ENCODE measurements around the gene OLFML2B. TPM values are rescaled to one million over a fixed set of nuclear protein-coding genes. Genes with fewer than 3 reads are reported as not detected.

OLFML2B gene
- 86.6 TPM for polyA plus RNA-seq (2012; ENCODE audit: insufficient read length, low read depth)

DNA sequence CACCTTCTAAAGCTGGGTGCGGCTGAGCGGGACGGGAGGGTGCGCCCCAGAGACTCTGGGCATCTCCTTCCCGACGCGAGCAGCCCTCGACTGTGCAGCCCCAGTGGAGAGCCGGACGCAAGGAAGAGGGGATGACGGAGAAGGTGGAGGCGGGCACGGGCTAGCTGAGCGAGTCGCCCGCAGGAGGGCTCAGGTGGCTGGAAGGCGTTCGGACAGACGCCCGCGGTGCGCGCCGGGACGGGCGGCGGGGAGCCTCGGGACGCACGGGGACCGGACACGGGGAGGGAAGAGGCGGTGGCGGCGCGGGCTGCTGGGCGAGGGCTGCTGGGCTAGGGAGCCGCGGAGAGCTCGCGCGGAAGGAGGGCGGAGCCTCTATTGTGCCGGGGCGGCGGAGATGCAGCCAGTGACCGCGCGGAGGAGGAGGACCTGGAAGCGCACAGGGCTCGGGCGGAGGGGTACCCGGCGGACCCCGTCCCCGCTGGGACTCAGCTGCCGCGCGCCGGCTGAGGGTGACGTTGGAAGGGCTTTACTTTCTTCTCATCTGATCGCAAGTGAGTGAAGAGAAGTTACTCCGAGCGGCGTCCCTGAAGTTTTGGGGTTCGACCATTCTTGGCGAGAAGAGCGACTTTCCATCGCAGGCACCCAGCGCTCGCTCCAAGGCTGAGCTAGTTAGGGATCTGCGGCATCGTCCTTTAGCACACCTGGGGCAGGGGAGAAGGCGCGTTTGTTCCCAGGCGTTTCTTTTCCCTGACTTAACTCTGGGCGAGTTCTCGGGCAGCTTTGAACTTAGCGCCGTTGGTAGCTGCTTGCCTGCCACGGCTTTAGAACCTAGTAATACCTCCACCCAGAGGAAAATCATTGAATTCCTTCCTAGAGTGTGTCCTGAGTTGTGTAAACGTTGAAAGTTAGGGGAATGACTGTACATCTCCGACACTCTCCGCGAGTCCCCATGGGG lies at the start of gene OLFML2B:
TSS of gene OLFML2B (minus strand) at position 323 of the 955 bp plus-strand sequence. CDS start 439 bp downstream, outside the sequence.
- TF ChIP-seq FOXP2 (optimal IDR thresholded peaks at IDR 0.05; ENCODE audit: borderline replicate concordance, extremely low read depth, extremely low read length, insufficient read depth): no peak
- peak; percentile 71 for TF ChIP-seq POLR2AphosphoS5 (IDR thresholded peaks at IDR 0.05; ENCODE audit: low read depth, low read length)
- peak; percentile 36; the same call in 1 of the 2 replicates for TF ChIP-seq SIN3A (IDR thresholded peaks at IDR 0.05; ENCODE audit: borderline replicate concordance, insufficient read depth, low read length)
- TF ChIP-seq, protein P1, sequence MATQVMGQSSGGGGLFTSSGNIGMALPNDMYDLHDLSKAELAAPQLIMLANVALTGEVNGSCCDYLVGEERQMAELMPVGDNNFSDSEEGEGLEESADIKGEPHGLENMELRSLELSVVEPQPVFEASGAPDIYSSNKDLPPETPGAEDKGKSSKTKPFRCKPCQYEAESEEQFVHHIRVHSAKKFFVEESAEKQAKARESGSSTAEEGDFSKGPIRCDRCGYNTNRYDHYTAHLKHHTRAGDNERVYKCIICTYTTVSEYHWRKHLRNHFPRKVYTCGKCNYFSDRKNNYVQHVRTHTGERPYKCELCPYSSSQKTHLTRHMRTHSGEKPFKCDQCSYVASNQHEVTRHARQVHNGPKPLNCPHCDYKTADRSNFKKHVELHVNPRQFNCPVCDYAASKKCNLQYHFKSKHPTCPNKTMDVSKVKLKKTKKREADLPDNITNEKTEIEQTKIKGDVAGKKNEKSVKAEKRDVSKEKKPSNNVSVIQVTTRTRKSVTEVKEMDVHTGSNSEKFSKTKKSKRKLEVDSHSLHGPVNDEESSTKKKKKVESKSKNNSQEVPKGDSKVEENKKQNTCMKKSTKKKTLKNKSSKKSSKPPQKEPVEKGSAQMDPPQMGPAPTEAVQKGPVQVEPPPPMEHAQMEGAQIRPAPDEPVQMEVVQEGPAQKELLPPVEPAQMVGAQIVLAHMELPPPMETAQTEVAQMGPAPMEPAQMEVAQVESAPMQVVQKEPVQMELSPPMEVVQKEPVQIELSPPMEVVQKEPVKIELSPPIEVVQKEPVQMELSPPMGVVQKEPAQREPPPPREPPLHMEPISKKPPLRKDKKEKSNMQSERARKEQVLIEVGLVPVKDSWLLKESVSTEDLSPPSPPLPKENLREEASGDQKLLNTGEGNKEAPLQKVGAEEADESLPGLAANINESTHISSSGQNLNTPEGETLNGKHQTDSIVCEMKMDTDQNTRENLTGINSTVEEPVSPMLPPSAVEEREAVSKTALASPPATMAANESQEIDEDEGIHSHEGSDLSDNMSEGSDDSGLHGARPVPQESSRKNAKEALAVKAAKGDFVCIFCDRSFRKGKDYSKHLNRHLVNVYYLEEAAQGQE (IDR thresholded peaks at IDR 0.05; ENCODE audit: insufficient read depth in 1 of 2, low read depth in 2 of 2, low read length in 2 of 2): no peak
- no peak for TF ChIP-seq TAF1 (IDR thresholded peaks at IDR 0.05; ENCODE audit: borderline replicate concordance, insufficient read depth, low read length)

DNA sequence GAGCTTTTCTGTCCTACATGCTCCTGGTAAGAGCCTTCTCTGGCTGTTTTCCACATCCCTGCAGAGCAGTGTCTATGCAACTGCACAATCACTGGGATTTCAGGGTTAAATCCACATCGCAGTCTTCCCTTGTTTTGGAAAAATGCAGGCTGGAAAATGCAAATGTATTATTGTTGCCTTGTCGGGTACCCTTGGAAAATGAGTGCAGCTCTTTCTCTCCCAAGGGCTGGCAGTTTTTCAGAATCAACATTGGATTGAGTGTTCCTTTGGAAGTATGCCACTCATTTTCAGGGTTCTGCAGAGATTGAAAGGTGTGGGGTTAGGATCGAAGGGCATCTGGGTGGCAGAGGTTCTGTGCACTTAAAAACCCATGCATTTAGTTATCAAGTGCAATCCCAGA lies 49.1 kb upstream of the OLFML2B start:
- no peak for TF ChIP-seq FOXP2 (optimal IDR thresholded peaks at IDR 0.05; ENCODE audit: borderline replicate concordance, extremely low read depth, extremely low read length, insufficient read depth)
- TF ChIP-seq, protein P1 (IDR thresholded peaks at IDR 0.05; ENCODE audit: insufficient read depth in 1 of 2, low read depth in 2 of 2, low read length in 2 of 2): no peak
- TF ChIP-seq TAF1 (IDR thresholded peaks at IDR 0.05; ENCODE audit: borderline replicate concordance, insufficient read depth, low read length): no peak
- TF ChIP-seq POLR2AphosphoS5 (IDR thresholded peaks at IDR 0.05; ENCODE audit: low read depth, low read length): no peak

DNA sequence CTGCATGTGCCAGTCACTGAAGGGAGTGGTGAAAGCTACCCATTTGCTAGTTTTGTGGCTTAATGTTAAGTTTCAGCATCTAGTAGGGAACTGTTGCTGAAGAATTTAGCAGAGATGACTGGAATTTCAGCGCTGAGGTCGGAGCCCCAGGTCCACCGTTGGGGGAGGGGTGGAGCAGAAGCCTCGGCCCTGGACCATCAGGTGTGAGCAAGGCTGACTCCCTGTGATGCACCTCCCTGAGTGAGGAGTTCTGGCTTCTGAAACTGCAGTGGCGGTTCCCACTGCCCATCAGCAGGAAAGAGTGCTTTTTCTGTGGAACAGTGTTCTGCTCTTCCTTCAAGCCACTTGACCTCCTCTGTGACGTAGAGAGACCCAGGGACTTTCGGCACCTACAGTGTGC lies 47.2 kb upstream of the OLFML2B start:
- TF ChIP-seq POLR2AphosphoS5 (IDR thresholded peaks at IDR 0.05; ENCODE audit: low read depth, low read length): no peak
- no peak for TF ChIP-seq SIN3A (IDR thresholded peaks at IDR 0.05; ENCODE audit: borderline replicate concordance, insufficient read depth, low read length)
- TF ChIP-seq, protein P1 (IDR thresholded peaks at IDR 0.05; ENCODE audit: insufficient read depth in 1 of 2, low read depth in 2 of 2, low read length in 2 of 2): no peak
- no peak for TF ChIP-seq TAF1 (IDR thresholded peaks at IDR 0.05; ENCODE audit: borderline replicate concordance, insufficient read depth, low read length)
- no peak for TF ChIP-seq FOXP2 (optimal IDR thresholded peaks at IDR 0.05; ENCODE audit: borderline replicate concordance, extremely low read depth, extremely low read length, insufficient read depth)

DNA sequence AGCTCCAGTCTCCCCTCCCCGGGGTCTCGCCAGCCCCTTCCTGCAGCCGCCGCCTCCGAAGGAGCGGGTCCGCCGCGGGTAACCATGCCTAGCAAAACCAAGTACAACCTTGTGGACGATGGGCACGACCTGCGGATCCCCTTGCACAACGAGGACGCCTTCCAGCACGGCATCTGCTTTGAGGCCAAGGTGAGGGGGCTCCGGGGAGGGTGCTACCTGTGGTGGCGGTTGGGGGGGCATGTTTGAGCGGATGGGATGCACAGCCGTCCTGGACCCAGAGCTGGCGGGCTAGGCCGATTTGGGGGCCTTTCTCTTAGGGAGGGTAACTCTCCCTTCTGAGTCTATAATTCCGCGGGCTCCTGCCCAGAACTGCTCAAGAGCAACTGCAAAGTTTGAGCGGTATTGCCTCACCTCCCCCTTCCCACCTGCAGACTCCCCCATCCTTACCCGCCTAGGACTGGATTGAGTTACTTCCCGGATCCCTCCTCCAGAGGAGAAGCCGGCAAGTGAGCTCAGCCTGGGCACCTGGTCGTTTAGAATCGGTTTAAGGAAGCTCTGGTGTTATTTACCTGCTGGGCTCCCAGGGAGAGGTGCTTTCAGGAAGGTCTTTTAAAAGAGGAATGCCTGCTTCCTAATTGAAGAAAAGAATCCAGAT lies 46.6 kb upstream of the OLFML2B start:
- TF ChIP-seq FOXP2 (optimal IDR thresholded peaks at IDR 0.05; ENCODE audit: borderline replicate concordance, extremely low read depth, extremely low read length, insufficient read depth) (no peak), TAF1 (IDR thresholded peaks at IDR 0.05; ENCODE audit: borderline replicate concordance, insufficient read depth, low read length) (no peak), SIN3A (IDR thresholded peaks at IDR 0.05; ENCODE audit: borderline replicate concordance, insufficient read depth, low read length) (no peak), POLR2AphosphoS5 (IDR thresholded peaks at IDR 0.05; ENCODE audit: low read depth, low read length) (no peak)
- TF ChIP-seq, protein P1 (IDR thresholded peaks at IDR 0.05; ENCODE audit: insufficient read depth in 1 of 2, low read depth in 2 of 2, low read length in 2 of 2): no peak
